Right lung (tissue), 5 donors: ENCODE measurements around the gene NBL1. TPM values are rescaled to one million over a fixed set of nuclear protein-coding genes. Genes with fewer than 3 reads are reported as not detected.

Source experiments
- DNase-seq, 2 donors: peaks; one replicate each; pipeline ENCODE4 v3.0.0-alpha.2; 2013
- polyA plus RNA-seq, 5 donors: library from polyadenylated mRNA; unstranded; fragments of 120-200 nt; gene quantifications; one replicate each; pipeline versions ENCODE4 v1.2.1 to v1.2.3, GENCODE V29; 2013; ENCODE audit warnings: inconsistent platforms in 1 of 5, low replicate concordance in 1 of 5; ENCODE audit not compliant: insufficient read length in 5 of 5, insufficient read depth in 1 of 5

Gene NBL1
- polyA plus RNA-seq, 5 donors: 62.9 to 103 (median 92.8) TPM

GRCh38 chr1:19695772-19696171 lies 51.7 kb downstream of the NBL1 start:
- no peak for DNase-seq

- DNase-seq: no peak
These were observed 52.7 kb downstream of the NBL1 start for GRCh38 chr1:19696820-19697219.

- DNase-seq: no peak
These were observed 54.1 kb downstream of the NBL1 start for GRCh38 chr1:19698181-19698580.

- no peak for DNase-seq
These were observed 56.1 kb downstream of the NBL1 start for GRCh38 chr1:19700079-19700777.

GRCh38 chr1:19703280-19703679 lies 59.2 kb downstream of the NBL1 start:
- DNase-seq: no peak

- DNase-seq: peak; percentile 43 to 57
These were observed 60.4 kb downstream of the NBL1 start for GRCh38 chr1:19704247-19705113.

GRCh38 chr1:19705464-19705863 lies 61.4 kb downstream of the NBL1 start:
- no peak for DNase-seq

- no peak for DNase-seq
These were observed 62.0 kb downstream of the NBL1 start for GRCh38 chr1:19706136-19706535.

Other genes starting within 250 kb of the NBL1 start
- 100 to 1,000 TPM; 218 to 320 (median 235) TPM for gene CAPZB, start 158.8 kb upstream of the NBL1 start, polyA plus RNA-seq
- not detected for gene HTR6, start 20.6 kb downstream of the NBL1 start, polyA plus RNA-seq
- 10 to 100 TPM; 14.5 to 21.1 (median 17.2) TPM for gene TMCO4, start 155.6 kb downstream of the NBL1 start, polyA plus RNA-seq
- gene RNF186, start 171.0 kb downstream of the NBL1 start, polyA plus RNA-seq: under 1 TPM in 3 of 5 donors, not detected in 2; 0.09 to 0.19 (median 0.14) TPM
- 10 to 100 TPM; 19.8 to 59.8 (median 29.5) TPM for gene OTUD3, start 238.1 kb downstream of the NBL1 start, polyA plus RNA-seq